Lower leg skin (tissue), 4 donors: ENCODE measurements around the gene JUP. TPM values are rescaled to one million over a fixed set of nuclear protein-coding genes. Genes with fewer than 3 reads are reported as not detected.
A peak's percentile ranks its signal among the peaks of the same experiment; 100 is the strongest.

Experiments used
- DNase-seq, 2 donors: peaks; one replicate each; pipeline ENCODE4 v3.0.0-alpha.2; 2019; ENCODE audit warnings: low spot score in 2 of 2
- H3K4me3 ChIP-seq: fragments of 200-600 bp; sonication (generic); 2 replicates; pipeline ENCODE4 v1.5.1; 2017; ENCODE audit warnings: mild to moderate bottlenecking, low read depth; ENCODE audit not compliant: poor library complexity, severe bottlenecking
- CTCF ChIP-seq, 3 donors: fragments of 450-650 bp; IDR thresholded peaks; one replicate each; pipeline ENCODE4 v1.5.1; 2016; ENCODE audit warnings: antibody characterized with exemption in 3 of 3, mild to moderate bottlenecking in 3 of 3, moderate library complexity in 2 of 3
- POLR2A ChIP-seq, 2 donors: fragments of 450-650 bp; IDR thresholded peaks; one replicate each; pipeline ENCODE4 v1.6.1; 2016 to 2017; ENCODE audit warnings: antibody characterized with exemption in 2 of 2, mild to moderate bottlenecking in 1 of 2, moderate library complexity in 1 of 2
- WGBS, 2 donors: methylation state at CpG; one replicate each; pipeline ENCODE4 v1.1.5; 2018; 5-methylcytosine and 5-hydroxymethylcytosine counted together
- intact Hi-C: fragments of 100-400 bp; cut with DNase I; formaldehyde crosslinking; loops from one replicate; pipeline ENCODE4 v1.15.0; 2023; ENCODE audit warnings: low total_unique reads
- total RNA-seq, 4 donors: library from RNA; depleted of rRNA; stranded (reverse); fragments of >200 nt; gene quantifications; one replicate each; pipeline ENCODE4 v1.1.0, GENCODE V29; 2016

JUP gene
- total RNA-seq, 4 donors from 2014 or later: 1,980 to 2,336 (median 2,116) TPM

GRCh38 chr17:41773731-41774193 is 12.7 kb downstream of the JUP start:
- intact Hi-C loops: no loop called here
- no peak overlapping the region for H3K4me3 ChIP-seq
- 39 to 50% methylated on average over 8 of the region's 8 CpGs for WGBS, 2 donors
- no peak for TF ChIP-seq POLR2A (IDR thresholded peaks at IDR 0.05)
- TF ChIP-seq CTCF (IDR thresholded peaks at IDR 0.05): no peak
- DNase-seq: no peak

GRCh38 chr17:41773190-41773588 is 13.3 kb downstream of the JUP start:
- DNase-seq: peak in 1 of 2 donors; percentile 65
- TF ChIP-seq CTCF (IDR thresholded peaks at IDR 0.05) (no peak), POLR2A (IDR thresholded peaks at IDR 0.05) (no peak)
- 30 to 38% methylated on average over 11 to 12 of the region's 12 CpGs for WGBS, 2 donors
- intact Hi-C loops: no loop called here
- H3K4me3 ChIP-seq: no peak overlapping the region

GRCh38 chr17:41772586-41773189 is 13.8 kb downstream of the JUP start:
- intact Hi-C loops: no loop called here
- TF ChIP-seq CTCF (IDR thresholded peaks at IDR 0.05) (no peak), POLR2A (IDR thresholded peaks at IDR 0.05) (no peak)
- no peak for DNase-seq
- 65 to 70% methylated on average over 17 to 19 of the region's 19 CpGs for WGBS, 2 donors
- no peak overlapping the region for H3K4me3 ChIP-seq

- WGBS, 2 donors: 53 to 69% methylated on average over 4 of the region's 4 CpGs
- H3K4me3 ChIP-seq: no peak overlapping the region
- peak; percentile 73 to 94 for DNase-seq
- no peak for TF ChIP-seq CTCF (IDR thresholded peaks at IDR 0.05)
- no peak for TF ChIP-seq POLR2A (IDR thresholded peaks at IDR 0.05)
- intact Hi-C loops: no loop called here
Observed at GRCh38 chr17:41772218-41772585, 14.3 kb downstream of the JUP start.

- TF ChIP-seq CTCF (IDR thresholded peaks at IDR 0.05) (no peak), POLR2A (IDR thresholded peaks at IDR 0.05) (no peak)
- WGBS, 2 donors: 54 to 77% methylated on average over 16 of the region's 17 CpGs
- intact Hi-C loops: no loop called here
- no peak overlapping the region for H3K4me3 ChIP-seq
- no peak for DNase-seq
Observed at GRCh38 chr17:41771389-41772206, 14.9 kb downstream of the JUP start.
